ENCODE results near the gene KCNK6. TPM values are rescaled to one million over a fixed set of nuclear protein-coding genes. Genes with fewer than 3 reads are reported as not detected.

The KCNK6 gene
- total RNA-seq, 1 experiment from 2014 or later: 18.3 TPM

DNA sequence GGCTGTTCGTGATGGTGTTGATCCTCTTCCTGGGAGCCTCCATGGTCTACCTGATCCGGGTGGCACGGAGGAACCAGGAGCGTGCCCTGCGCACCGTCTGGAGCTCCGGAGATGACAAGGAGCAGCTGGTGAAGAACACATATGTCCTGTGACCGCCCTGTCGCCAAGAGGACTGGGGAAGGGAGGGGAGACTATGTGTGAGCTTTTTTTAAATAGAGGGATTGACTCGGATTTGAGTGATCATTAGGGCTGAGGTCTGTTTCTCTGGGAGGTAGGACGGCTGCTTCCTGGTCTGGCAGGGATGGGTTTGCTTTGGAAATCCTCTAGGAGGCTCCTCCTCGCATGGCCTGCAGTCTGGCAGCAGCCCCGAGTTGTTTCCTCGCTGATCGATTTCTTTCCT lies 27.8 kb upstream of the KCNK6 start:
- TF ChIP-seq ZNF396 (CRISPR knock-in tag; IDR thresholded peaks at IDR 0.05; ENCODE audit: borderline replicate concordance) (no peak), GABPB1 (CRISPR knock-in tag; IDR thresholded peaks at IDR 0.05) (no peak), OVOL2 (CRISPR knock-in tag; IDR thresholded peaks at IDR 0.05; ENCODE audit: borderline replicate concordance) (no peak), CREB1 (CRISPR knock-in tag; IDR thresholded peaks at IDR 0.05) (no peak), MXD4 (CRISPR knock-in tag; IDR thresholded peaks at IDR 0.05; ENCODE audit: borderline replicate concordance) (no peak), TCF7 (CRISPR knock-in tag; IDR thresholded peaks at IDR 0.05; ENCODE audit: low read depth) (no peak), NR2C2 (CRISPR knock-in tag; IDR thresholded peaks at IDR 0.05) (no peak), JAZF1 (CRISPR knock-in tag; IDR thresholded peaks at IDR 0.05) (no peak)
- TF ChIP-seq, protein P1, sequence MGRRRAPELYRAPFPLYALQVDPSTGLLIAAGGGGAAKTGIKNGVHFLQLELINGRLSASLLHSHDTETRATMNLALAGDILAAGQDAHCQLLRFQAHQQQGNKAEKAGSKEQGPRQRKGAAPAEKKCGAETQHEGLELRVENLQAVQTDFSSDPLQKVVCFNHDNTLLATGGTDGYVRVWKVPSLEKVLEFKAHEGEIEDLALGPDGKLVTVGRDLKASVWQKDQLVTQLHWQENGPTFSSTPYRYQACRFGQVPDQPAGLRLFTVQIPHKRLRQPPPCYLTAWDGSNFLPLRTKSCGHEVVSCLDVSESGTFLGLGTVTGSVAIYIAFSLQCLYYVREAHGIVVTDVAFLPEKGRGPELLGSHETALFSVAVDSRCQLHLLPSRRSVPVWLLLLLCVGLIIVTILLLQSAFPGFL (CRISPR knock-in tag; IDR thresholded peaks at IDR 0.05; ENCODE audit: borderline replicate concordance): no peak
- TF ChIP-seq, protein P2, sequence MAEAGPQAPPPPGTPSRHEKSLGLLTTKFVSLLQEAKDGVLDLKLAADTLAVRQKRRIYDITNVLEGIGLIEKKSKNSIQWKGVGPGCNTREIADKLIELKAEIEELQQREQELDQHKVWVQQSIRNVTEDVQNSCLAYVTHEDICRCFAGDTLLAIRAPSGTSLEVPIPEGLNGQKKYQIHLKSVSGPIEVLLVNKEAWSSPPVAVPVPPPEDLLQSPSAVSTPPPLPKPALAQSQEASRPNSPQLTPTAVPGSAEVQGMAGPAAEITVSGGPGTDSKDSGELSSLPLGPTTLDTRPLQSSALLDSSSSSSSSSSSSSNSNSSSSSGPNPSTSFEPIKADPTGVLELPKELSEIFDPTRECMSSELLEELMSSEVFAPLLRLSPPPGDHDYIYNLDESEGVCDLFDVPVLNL (CRISPR knock-in tag; IDR thresholded peaks at IDR 0.05; ENCODE audit: borderline replicate concordance, low read depth): no peak
- TF ChIP-seq, protein P3, sequence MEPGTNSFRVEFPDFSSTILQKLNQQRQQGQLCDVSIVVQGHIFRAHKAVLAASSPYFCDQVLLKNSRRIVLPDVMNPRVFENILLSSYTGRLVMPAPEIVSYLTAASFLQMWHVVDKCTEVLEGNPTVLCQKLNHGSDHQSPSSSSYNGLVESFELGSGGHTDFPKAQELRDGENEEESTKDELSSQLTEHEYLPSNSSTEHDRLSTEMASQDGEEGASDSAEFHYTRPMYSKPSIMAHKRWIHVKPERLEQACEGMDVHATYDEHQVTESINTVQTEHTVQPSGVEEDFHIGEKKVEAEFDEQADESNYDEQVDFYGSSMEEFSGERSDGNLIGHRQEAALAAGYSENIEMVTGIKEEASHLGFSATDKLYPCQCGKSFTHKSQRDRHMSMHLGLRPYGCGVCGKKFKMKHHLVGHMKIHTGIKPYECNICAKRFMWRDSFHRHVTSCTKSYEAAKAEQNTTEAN (CRISPR knock-in tag; IDR thresholded peaks at IDR 0.05): no peak
- TF ChIP-seq, protein P4, sequence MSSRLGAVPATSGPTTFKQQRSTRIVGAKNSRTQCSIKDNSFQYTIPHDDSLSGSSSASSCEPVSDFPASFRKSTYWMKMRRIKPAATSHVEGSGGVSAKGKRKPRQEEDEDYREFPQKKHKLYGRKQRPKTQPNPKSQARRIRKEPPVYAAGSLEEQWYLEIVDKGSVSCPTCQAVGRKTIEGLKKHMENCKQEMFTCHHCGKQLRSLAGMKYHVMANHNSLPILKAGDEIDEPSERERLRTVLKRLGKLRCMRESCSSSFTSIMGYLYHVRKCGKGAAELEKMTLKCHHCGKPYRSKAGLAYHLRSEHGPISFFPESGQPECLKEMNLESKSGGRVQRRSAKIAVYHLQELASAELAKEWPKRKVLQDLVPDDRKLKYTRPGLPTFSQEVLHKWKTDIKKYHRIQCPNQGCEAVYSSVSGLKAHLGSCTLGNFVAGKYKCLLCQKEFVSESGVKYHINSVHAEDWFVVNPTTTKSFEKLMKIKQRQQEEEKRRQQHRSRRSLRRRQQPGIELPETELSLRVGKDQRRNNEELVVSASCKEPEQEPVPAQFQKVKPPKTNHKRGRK (CRISPR knock-in tag; IDR thresholded peaks at IDR 0.05; ENCODE audit: borderline replicate concordance): no peak
- TF ChIP-seq, protein P5, sequence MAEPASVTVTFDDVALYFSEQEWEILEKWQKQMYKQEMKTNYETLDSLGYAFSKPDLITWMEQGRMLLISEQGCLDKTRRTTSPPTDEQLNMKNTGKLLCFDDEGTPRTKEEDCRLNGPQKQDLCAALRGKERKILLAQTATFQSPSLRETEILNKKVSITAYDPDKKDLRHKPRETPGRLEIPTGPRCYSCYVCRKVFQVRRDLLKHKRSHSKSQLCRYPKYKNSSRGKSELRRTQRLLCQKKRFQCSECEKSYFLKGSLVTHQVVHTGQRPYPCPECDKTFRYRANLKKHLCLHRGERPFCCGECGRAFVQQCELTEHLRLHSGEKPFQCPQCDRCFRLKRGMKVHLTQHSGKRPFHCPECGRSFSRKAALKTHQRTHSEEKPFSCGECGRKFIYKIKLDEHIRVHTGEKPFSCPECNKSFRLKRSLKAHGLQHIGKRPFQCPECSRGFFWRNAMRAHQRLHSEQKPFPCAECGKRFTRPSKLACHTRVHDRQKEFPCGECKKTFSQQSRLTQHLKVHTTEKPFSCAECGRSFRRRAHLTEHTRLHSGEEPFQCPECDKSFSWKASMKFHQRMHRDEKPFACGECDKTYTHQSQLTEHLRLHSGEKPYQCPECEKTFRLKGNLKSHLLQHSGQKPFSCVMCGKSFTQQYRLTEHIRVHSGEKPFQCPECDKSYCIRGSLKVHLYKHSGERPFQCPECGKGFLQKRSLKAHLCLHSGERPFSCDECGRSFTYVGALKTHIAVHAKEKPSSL (CRISPR knock-in tag; conservative IDR thresholded peaks at IDR 0.05): no peak
- TF ChIP-seq, protein P6, sequence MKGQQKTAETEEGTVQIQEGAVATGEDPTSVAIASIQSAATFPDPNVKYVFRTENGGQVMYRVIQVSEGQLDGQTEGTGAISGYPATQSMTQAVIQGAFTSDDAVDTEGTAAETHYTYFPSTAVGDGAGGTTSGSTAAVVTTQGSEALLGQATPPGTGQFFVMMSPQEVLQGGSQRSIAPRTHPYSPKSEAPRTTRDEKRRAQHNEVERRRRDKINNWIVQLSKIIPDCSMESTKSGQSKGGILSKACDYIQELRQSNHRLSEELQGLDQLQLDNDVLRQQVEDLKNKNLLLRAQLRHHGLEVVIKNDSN (CRISPR knock-in tag; IDR thresholded peaks at IDR 0.05): no peak
- TF ChIP-seq, protein P7, sequence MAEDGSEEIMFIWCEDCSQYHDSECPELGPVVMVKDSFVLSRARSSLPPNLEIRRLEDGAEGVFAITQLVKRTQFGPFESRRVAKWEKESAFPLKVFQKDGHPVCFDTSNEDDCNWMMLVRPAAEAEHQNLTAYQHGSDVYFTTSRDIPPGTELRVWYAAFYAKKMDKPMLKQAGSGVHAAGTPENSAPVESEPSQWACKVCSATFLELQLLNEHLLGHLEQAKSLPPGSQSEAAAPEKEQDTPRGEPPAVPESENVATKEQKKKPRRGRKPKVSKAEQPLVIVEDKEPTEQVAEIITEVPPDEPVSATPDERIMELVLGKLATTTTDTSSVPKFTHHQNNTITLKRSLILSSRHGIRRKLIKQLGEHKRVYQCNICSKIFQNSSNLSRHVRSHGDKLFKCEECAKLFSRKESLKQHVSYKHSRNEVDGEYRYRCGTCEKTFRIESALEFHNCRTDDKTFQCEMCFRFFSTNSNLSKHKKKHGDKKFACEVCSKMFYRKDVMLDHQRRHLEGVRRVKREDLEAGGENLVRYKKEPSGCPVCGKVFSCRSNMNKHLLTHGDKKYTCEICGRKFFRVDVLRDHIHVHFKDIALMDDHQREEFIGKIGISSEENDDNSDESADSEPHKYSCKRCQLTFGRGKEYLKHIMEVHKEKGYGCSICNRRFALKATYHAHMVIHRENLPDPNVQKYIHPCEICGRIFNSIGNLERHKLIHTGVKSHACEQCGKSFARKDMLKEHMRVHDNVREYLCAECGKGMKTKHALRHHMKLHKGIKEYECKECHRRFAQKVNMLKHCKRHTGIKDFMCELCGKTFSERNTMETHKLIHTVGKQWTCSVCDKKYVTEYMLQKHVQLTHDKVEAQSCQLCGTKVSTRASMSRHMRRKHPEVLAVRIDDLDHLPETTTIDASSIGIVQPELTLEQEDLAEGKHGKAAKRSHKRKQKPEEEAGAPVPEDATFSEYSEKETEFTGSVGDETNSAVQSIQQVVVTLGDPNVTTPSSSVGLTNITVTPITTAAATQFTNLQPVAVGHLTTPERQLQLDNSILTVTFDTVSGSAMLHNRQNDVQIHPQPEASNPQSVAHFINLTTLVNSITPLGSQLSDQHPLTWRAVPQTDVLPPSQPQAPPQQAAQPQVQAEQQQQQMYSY (CRISPR knock-in tag; IDR thresholded peaks at IDR 0.05): no peak
- TF ChIP-seq, protein P8, sequence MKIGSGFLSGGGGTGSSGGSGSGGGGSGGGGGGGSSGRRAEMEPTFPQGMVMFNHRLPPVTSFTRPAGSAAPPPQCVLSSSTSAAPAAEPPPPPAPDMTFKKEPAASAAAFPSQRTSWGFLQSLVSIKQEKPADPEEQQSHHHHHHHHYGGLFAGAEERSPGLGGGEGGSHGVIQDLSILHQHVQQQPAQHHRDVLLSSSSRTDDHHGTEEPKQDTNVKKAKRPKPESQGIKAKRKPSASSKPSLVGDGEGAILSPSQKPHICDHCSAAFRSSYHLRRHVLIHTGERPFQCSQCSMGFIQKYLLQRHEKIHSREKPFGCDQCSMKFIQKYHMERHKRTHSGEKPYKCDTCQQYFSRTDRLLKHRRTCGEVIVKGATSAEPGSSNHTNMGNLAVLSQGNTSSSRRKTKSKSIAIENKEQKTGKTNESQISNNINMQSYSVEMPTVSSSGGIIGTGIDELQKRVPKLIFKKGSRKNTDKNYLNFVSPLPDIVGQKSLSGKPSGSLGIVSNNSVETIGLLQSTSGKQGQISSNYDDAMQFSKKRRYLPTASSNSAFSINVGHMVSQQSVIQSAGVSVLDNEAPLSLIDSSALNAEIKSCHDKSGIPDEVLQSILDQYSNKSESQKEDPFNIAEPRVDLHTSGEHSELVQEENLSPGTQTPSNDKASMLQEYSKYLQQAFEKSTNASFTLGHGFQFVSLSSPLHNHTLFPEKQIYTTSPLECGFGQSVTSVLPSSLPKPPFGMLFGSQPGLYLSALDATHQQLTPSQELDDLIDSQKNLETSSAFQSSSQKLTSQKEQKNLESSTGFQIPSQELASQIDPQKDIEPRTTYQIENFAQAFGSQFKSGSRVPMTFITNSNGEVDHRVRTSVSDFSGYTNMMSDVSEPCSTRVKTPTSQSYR (CRISPR knock-in tag; IDR thresholded peaks at IDR 0.05): no peak
- TF ChIP-seq, protein P9, sequence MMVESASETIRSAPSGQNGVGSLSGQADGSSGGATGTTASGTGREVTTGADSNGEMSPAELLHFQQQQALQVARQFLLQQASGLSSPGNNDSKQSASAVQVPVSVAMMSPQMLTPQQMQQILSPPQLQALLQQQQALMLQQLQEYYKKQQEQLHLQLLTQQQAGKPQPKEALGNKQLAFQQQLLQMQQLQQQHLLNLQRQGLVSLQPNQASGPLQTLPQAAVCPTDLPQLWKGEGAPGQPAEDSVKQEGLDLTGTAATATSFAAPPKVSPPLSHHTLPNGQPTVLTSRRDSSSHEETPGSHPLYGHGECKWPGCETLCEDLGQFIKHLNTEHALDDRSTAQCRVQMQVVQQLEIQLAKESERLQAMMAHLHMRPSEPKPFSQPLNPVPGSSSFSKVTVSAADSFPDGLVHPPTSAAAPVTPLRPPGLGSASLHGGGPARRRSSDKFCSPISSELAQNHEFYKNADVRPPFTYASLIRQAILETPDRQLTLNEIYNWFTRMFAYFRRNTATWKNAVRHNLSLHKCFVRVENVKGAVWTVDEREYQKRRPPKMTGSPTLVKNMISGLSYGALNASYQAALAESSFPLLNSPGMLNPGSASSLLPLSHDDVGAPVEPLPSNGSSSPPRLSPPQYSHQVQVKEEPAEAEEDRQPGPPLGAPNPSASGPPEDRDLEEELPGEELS (CRISPR knock-in tag; IDR thresholded peaks at IDR 0.05): no peak
- TF ChIP-seq, protein P10, sequence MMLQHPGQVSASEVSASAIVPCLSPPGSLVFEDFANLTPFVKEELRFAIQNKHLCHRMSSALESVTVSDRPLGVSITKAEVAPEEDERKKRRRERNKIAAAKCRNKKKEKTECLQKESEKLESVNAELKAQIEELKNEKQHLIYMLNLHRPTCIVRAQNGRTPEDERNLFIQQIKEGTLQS (CRISPR knock-in tag; conservative IDR thresholded peaks at IDR 0.05): no peak
- DNase-seq (ENCODE audit: low spot score) (no peak), ATAC-seq (no peak)
- no peak overlapping the region for H3K27ac Mint-ChIP-seq
- peaks cover 6% of the 10 kb centered on the region; the same call in 1 of the 2 replicates for H3K4me1 Mint-ChIP-seq
- no peak overlapping the region for H3K4me3 Mint-ChIP-seq
- ChIA-PET POLR2A (interaction anchor here (0.6 kb wide), 1 partner anchor 66 kb away, joined by 4 read pairs; no protein-coding TSS in a partner anchor), CTCF (no interaction called here)
- H3K9me3 Mint-ChIP-seq: peaks cover 2% of the 10 kb centered on the region; the same call in 1 of the 2 replicates
- H3K36me3 Mint-ChIP-seq: peaks cover 40% of the 10 kb centered on the region
- H3K27me3 Mint-ChIP-seq (ENCODE audit: low read depth): no peaks in the 10 kb centered on the region

All from WTC11 (cell line).